Naive thymus-derived CD4-positive, alpha-beta T cell (primary cell): Measurements from ENCODE around the gene CADM1. TPM values are rescaled to one million over a fixed set of nuclear protein-coding genes. Genes with fewer than 3 reads are reported as not detected.

Experiments used
- ATAC-seq: fragments of 150-1000 bp; cut with Tn5 transposase; 2 replicates; pipeline ENCODE4 v1.10.0; 2021; ENCODE audit warnings: mild to moderate bottlenecking, moderate library complexity
- CTCF ChIA-PET: fragments of 350-600 bp; sonication (Branson Sonifier 250); formaldehyde crosslinking; loops from one replicate; lab custom pipeline; 2021; ENCODE audit warnings: antibody characterized with exemption; lab: Charles Lee
- POLR2A ChIA-PET: fragments of 350-600 bp; sonication (Branson Sonifier 250); formaldehyde crosslinking; loops from one replicate; lab custom pipeline; 2021; ENCODE audit warnings: antibody characterized with exemption, inconsistent platforms; lab: Charles Lee
- DNase-seq, 9 donors: peaks; one replicate each; pipeline versions ENCODE4 v3.0.0 to v3.0.0-alpha.2; 2020 to 2022; ENCODE audit warnings: mixed read lengths in 1 of 9
- H3K27ac ChIP-seq: one replicate; pipeline ENCODE4 v1.7.0; 2013; ENCODE audit warnings: mild to moderate bottlenecking, low read depth, low read length, moderate library complexity
- H3K27me3 ChIP-seq, 2 donors: one replicate each; pipeline ENCODE4 v1.7.0; 2013; ENCODE audit warnings: low read length in 2 of 2, mild to moderate bottlenecking in 2 of 2, moderate library complexity in 2 of 2; ENCODE audit not compliant: control insufficient read depth in 2 of 2, insufficient read depth in 2 of 2
- H3K36me3 ChIP-seq, 3 experiments: 1 replicate in 2 of 3; 2 replicates in 1 of 3; pipeline ENCODE4 v1.7.0; 2013; ENCODE audit warnings: low read length in 3 of 3, mild to moderate bottlenecking in 3 of 3, moderate library complexity in 1 of 3; ENCODE audit not compliant: insufficient read depth in 3 of 3, control insufficient read depth in 2 of 3
- H3K4me1 ChIP-seq, 2 donors: one replicate each; pipeline ENCODE4 v1.7.0; 2013; ENCODE audit warnings: low read length in 2 of 2, mild to moderate bottlenecking in 2 of 2, moderate library complexity in 1 of 2; ENCODE audit not compliant: control insufficient read depth in 2 of 2, insufficient read depth in 2 of 2
- H3K4me3 ChIP-seq: 2 replicates; pipeline ENCODE4 v1.7.0; 2013; ENCODE audit warnings: mild to moderate bottlenecking, low read length
- H3K9me3 ChIP-seq, 3 experiments: 1 replicate in 2 of 3; 2 replicates in 1 of 3; pipeline ENCODE4 v1.7.0; 2013; ENCODE audit warnings: low read length in 3 of 3; ENCODE audit not compliant: control insufficient read depth in 2 of 3
- H3K27ac Mint-ChIP-seq, 9 donors: one replicate each; pipeline ENCODE4 v1.8.0; 2020 to 2022; ENCODE audit warnings: mixed read lengths in 9 of 9, mild to moderate bottlenecking in 8 of 9, moderate library complexity in 5 of 9, inconsistent platforms in 2 of 9
- H3K27me3 Mint-ChIP-seq, 5 donors: one replicate each; pipeline ENCODE4 v1.8.0; 2021 to 2022; ENCODE audit warnings: mixed read lengths in 5 of 5, mild to moderate bottlenecking in 1 of 5
- H3K36me3 Mint-ChIP-seq, 5 donors: one replicate each; pipeline ENCODE4 v1.8.0; 2020 to 2022; ENCODE audit warnings: mixed read lengths in 5 of 5, mild to moderate bottlenecking in 3 of 5, inconsistent platforms in 1 of 5
- H3K4me1 Mint-ChIP-seq, 7 donors: one replicate each; pipeline ENCODE4 v1.8.0; 2020 to 2022; ENCODE audit warnings: mixed read lengths in 7 of 7, mild to moderate bottlenecking in 3 of 7, inconsistent platforms in 1 of 7
- H3K4me3 Mint-ChIP-seq, 10 donors: one replicate each; pipeline ENCODE4 v1.8.0; 2020 to 2022; ENCODE audit warnings: mild to moderate bottlenecking in 10 of 10, mixed read lengths in 10 of 10, moderate library complexity in 6 of 10, inconsistent platforms in 2 of 10
- H3K9me3 Mint-ChIP-seq, 11 donors: one replicate each; pipeline ENCODE4 v1.8.0; 2020 to 2022; ENCODE audit warnings: mixed read lengths in 11 of 11, mild to moderate bottlenecking in 4 of 11, inconsistent platforms in 1 of 11, moderate library complexity in 1 of 11
- intact Hi-C, 2 donors: fragments of 100-400 bp; cut with micrococcal nuclease; formaldehyde crosslinking; loops; one replicate each; pipeline ENCODE4 v1.15.1; 2023
- polyA plus RNA-seq, 2 donors: library from polyadenylated mRNA; unstranded; fragments of 300-500 nt; fragmentation: Illumina TruSeq; gene quantifications; one replicate each; pipeline ENCODE4 v1.2.3, GENCODE V29; 2021
- total RNA-seq, 6 experiments: library from RNA in 5 of 6; stranded (reverse) in 5 of 6; gene quantifications; 1 replicate in 5 of 6; 2 replicates in 1 of 6; pipeline ENCODE4 v1.2.3 and lab custom pipeline; 2021 to 2026

The CADM1 gene
- total and polyA plus RNA-seq, 7 experiments from 2014 or later = 0.29 to 2.7 (median 0.69) TPM

DNA sequence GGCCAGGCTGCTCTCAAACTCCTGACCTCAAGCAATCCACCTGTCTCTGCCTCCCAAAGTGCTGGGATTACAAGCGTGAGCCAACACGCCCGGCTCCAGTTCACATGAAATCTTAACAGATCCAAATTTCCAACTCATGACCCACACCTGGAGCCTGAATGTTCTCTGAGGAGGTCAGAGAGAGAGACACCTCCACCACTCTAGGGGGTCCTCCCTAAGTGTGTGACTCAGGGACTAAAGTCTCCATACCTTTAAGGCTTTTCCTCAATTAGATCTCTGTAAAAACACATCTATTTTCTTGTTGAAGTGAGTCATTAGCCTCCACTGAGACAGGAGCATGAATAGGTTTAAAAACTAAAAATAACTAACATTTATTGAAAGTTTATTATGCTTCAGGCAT, 376.4 kb downstream of the CADM1 start:
- ChIA-PET POLR2A (no interaction called here), CTCF (no interaction called here)
- DNase-seq (no peak), ATAC-seq (no peak)
- Mint-ChIP-seq H3K27me3 (peaks cover 0 to 15% (median 6%) of the 10 kb centered on the region in 5 donors), H3K4me1 (no peaks in the 10 kb centered on the region), H3K9me3 (peaks cover 0 to 2% (median 0%) of the 10 kb centered on the region in 11 donors), H3K36me3 (no peaks in the 10 kb centered on the region), H3K4me3 (no peak overlapping the region), H3K27ac (no peak overlapping the region)
- Histone ChIP-seq H3K36me3 (no peaks in the 10 kb centered on the region), H3K27ac (no peak overlapping the region), H3K4me3 (no peak overlapping the region), H3K4me1 (no peaks in the 10 kb centered on the region), H3K9me3 (no peaks in the 10 kb centered on the region), H3K27me3 (no peaks in the 10 kb centered on the region)
- intact Hi-C loops = no loop called here

DNA sequence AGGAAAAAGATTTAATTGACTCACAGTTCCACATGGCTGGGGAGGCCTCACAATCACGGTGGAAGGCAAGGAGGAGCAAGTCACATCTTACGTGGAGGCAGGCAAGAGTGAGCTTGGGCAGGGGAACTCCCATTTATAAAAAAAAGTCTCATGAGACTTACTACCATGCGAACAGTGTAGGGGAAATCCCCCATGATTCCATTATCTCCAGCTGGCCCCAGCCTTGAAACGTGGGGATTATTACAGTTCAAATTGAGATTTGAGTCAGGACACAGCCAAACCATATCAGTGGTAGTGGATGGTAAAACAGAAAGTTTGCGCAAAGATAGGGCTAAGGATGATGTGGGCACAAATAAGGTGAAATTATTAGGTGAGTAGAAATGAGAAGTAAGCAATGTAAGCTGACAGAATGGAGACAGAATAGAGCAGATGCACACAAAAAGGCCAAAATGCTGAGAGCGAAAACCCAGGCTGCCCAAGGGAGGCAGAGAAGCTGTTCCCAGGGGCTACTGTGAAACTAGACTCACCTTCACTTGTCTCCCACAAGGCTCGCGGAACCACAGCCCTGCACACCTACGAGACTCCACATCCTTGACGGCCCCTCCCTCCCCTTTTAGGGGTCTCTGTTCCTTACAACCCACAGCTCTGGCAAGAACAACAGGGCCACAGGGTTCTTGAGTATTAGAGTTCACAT, 377.6 kb downstream of the CADM1 start:
- CTCF ChIA-PET = no interaction called here
- intact Hi-C loops = no loop called here

DNA sequence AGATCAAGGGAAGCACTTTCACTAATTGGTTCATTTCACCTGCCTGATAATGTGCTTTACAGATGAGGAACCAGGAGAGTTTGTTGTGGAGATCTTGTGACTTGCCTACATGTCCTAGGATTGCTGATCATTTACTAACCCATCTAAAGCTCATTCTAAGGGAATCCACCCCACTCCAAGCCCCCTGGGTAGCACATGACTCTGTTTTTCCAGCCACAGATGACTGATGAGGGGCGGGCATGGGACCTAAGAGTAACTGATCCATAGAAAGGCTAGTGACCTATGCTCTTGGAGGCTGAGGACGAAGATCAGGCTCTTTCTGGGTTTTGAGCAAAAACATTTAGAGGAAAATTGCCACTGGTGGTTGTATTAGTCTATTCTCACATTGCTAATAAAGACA, 378.1 kb downstream of the CADM1 start:
- peaks cover 0 to 2% (median 0%) of the 10 kb centered on the region in 11 donors for H3K9me3 Mint-ChIP-seq
- no peaks in the 10 kb centered on the region for H3K4me1 Mint-ChIP-seq
- no peaks in the 10 kb centered on the region for H3K36me3 ChIP-seq
- DNase-seq = no peak
- no peak overlapping the region for H3K4me3 Mint-ChIP-seq
- H3K4me1 ChIP-seq = no peaks in the 10 kb centered on the region
- ChIA-PET CTCF (no interaction called here), POLR2A (no interaction called here)
- H3K36me3 Mint-ChIP-seq = no peaks in the 10 kb centered on the region
- ATAC-seq = no peak
- no peak overlapping the region for H3K4me3 ChIP-seq
- H3K27ac Mint-ChIP-seq = no peak overlapping the region
- intact Hi-C loops = no loop called here
- H3K9me3 ChIP-seq = no peaks in the 10 kb centered on the region
- peaks cover 0 to 15% (median 10%) of the 10 kb centered on the region in 5 donors for H3K27me3 Mint-ChIP-seq
- no peak overlapping the region for H3K27ac ChIP-seq
- H3K27me3 ChIP-seq = no peaks in the 10 kb centered on the region

More for the DNA sequence above, 377.6 kb downstream of the CADM1 start:
- no peak overlapping the region for H3K27ac Mint-ChIP-seq
- no peaks in the 10 kb centered on the region for H3K4me1 ChIP-seq
- no peak overlapping the region for H3K4me3 Mint-ChIP-seq
- H3K4me3 ChIP-seq = no peak overlapping the region
- ATAC-seq (no peak), DNase-seq (no peak)
- no peaks in the 10 kb centered on the region for H3K36me3 ChIP-seq
- H3K9me3 ChIP-seq = no peaks in the 10 kb centered on the region
- H3K27me3 ChIP-seq = no peaks in the 10 kb centered on the region
- H3K27me3 Mint-ChIP-seq = peaks cover 0 to 15% (median 7%) of the 10 kb centered on the region in 5 donors
- H3K27ac ChIP-seq = no peak overlapping the region
- POLR2A ChIA-PET = no interaction called here
- H3K36me3 Mint-ChIP-seq = no peaks in the 10 kb centered on the region
- H3K9me3 Mint-ChIP-seq = peaks cover 0 to 2% (median 0%) of the 10 kb centered on the region in 11 donors
- no peaks in the 10 kb centered on the region for H3K4me1 Mint-ChIP-seq

DNA sequence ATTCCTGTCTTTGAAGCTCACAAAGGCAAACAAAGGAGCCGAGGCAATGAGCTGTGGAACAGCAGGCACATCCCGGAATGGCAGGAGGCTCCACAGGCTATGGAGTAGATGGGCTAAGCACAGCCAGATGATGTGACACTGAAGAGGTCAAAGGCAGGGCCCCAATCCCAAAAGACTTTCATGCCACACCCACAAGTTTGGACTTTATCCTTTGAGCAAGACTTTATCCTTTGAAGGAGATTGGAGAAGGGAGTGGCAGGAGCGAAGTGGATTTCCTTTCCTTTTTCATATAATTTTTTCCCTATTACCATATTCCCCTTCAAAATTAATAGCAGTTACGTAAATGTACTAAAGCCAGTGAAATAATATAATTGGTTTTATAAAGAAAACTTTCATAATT, 379.4 kb downstream of the CADM1 start:
- Mint-ChIP-seq H3K9me3 (peaks cover 0 to 2% (median 0%) of the 10 kb centered on the region in 11 donors), H3K4me3 (no peak overlapping the region), H3K4me1 (no peaks in the 10 kb centered on the region), H3K36me3 (no peaks in the 10 kb centered on the region), H3K27me3 (peaks cover 0 to 17% (median 12%) of the 10 kb centered on the region in 5 donors), H3K27ac (no peak overlapping the region)
- ChIA-PET CTCF (no interaction called here), POLR2A (no interaction called here)
- Histone ChIP-seq H3K36me3 (no peaks in the 10 kb centered on the region), H3K4me3 (no peak overlapping the region), H3K9me3 (no peaks in the 10 kb centered on the region), H3K27ac (no peak overlapping the region), H3K27me3 (no peaks in the 10 kb centered on the region), H3K4me1 (no peaks in the 10 kb centered on the region)
- DNase-seq (no peak), ATAC-seq (no peak)
- intact Hi-C loops = no loop called here

DNA sequence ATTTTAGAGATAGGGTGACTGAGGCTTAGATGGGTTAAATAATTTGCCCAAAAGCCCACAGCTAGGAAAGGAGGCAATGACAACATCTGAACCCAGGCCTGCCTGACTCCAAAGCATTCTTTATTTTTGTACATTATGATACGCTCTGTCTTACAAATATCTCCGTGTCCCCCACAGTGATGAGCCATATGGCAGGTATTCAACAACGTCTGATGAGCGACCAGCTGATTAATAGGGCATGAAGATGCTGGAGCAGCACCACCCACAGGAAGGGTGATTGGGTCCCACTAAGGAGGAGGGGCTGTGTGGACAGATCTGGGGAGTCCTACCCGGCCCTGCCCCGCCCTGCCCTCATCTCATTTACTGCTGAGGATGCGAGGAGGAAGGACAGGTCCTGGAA, 380.6 kb downstream of the CADM1 start:
- Histone ChIP-seq H3K9me3 (no peaks in the 10 kb centered on the region), H3K4me1 (no peaks in the 10 kb centered on the region), H3K36me3 (no peaks in the 10 kb centered on the region), H3K27me3 (no peaks in the 10 kb centered on the region), H3K4me3 (no peak overlapping the region), H3K27ac (no peak overlapping the region)
- Mint-ChIP-seq H3K27ac (no peak overlapping the region), H3K4me1 (no peaks in the 10 kb centered on the region), H3K27me3 (peaks cover 0 to 11% (median 9%) of the 10 kb centered on the region in 5 donors), H3K4me3 (no peak overlapping the region), H3K9me3 (no peaks in the 10 kb centered on the region), H3K36me3 (no peaks in the 10 kb centered on the region)
- intact Hi-C loops = no loop called here
- no peak for ATAC-seq
- ChIA-PET CTCF (no interaction called here), POLR2A (no interaction called here)
- DNase-seq = no peak

DNA sequence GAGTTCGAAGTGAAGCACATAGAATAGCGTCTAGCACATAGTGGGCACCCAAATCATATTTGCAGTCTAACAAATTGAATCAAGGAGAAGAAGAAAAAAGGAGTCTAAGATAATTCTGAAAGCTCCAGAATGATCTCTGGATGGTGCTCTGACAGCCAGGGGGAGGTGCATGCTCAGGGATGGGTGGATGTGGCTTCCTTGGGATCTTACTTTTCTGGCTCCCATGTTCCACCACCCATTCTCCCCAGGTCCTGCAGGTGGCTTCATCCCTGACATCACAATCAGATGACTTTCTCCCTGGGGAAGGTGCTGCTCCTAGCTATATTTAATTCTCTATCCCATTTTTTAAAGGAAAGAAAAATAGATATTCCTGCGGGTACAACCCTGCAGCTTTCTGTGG, 381.9 kb downstream of the CADM1 start:
- CTCF ChIA-PET = no interaction called here

More for the DNA sequence above, 381.9 kb downstream of the CADM1 start:
- no peaks in the 10 kb centered on the region for H3K9me3 Mint-ChIP-seq
- H3K4me3 ChIP-seq = no peak overlapping the region
- ATAC-seq (no peak), DNase-seq (no peak)
- no peaks in the 10 kb centered on the region for H3K27me3 ChIP-seq
- H3K27ac Mint-ChIP-seq = no peak overlapping the region
- H3K27me3 Mint-ChIP-seq = peaks cover 0 to 13% (median 4%) of the 10 kb centered on the region in 5 donors
- H3K4me3 Mint-ChIP-seq = no peak overlapping the region
- no peaks in the 10 kb centered on the region for H3K36me3 Mint-ChIP-seq
- no peaks in the 10 kb centered on the region for H3K9me3 ChIP-seq
- intact Hi-C loops = no loop called here
- no peaks in the 10 kb centered on the region for H3K36me3 ChIP-seq
- POLR2A ChIA-PET = no interaction called here
- no peak overlapping the region for H3K27ac ChIP-seq
- H3K4me1 ChIP-seq = no peaks in the 10 kb centered on the region
- no peaks in the 10 kb centered on the region for H3K4me1 Mint-ChIP-seq
